Cardiac muscle cell (in vitro differentiated cells and primary cell): ENCODE data around the gene LEMD2. TPM values are rescaled to one million over a fixed set of nuclear protein-coding genes. Genes with fewer than 3 reads are reported as not detected.

Experiments used
- DNase-seq, 2 donors: peaks; one replicate each; pipeline versions ENCODE4 v3.0.0 to v3.0.0-alpha.2; 2010 to 2017; ENCODE audit warnings: low read depth in 1 of 2, low spot score in 1 of 2
- H3K27ac ChIP-seq: fragments of 200-600 bp; sonication (generic); 2 replicates; pipeline ENCODE4 v1.5.1; 2016
- H3K27me3 ChIP-seq: fragments of 200-600 bp; sonication (generic); 2 replicates; pipeline ENCODE4 v1.6.0; 2016; ENCODE audit warnings: control low read depth
- H3K36me3 ChIP-seq: fragments of 200-600 bp; sonication (generic); 2 replicates; pipeline ENCODE4 v1.5.1; 2016; ENCODE audit warnings: control low read depth
- H3K4me1 ChIP-seq: fragments of 200-600 bp; sonication (generic); 2 replicates; pipeline ENCODE4 v1.8.1; 2017; ENCODE audit warnings: low read depth, mild to moderate bottlenecking, mixed run types
- H3K4me3 ChIP-seq: fragments of 200-600 bp; sonication (generic); 2 replicates; pipeline ENCODE4 v1.5.1; 2016; ENCODE audit warnings: mild to moderate bottlenecking
- H3K9me3 ChIP-seq: fragments of 200-600 bp; sonication (generic); 2 replicates; pipeline ENCODE4 v1.5.1; 2017; ENCODE audit warnings: low read depth, mild to moderate bottlenecking, control low read depth
- CTCF ChIP-seq: IDR thresholded peaks from 2 replicates; pipeline ENCODE4 v1.5.1; 2012; ENCODE audit warnings: low read depth, mild to moderate bottlenecking, low read length
- polyA plus RNA-seq: library from polyadenylated mRNA; unstranded; fragments of >200 nt; fragmentation: Nextera tagmentation; extraction: Ambion mirVana; gene quantifications from 2 replicates; pipeline ENCODE4 v1.2.1, GENCODE V29; 2016
- total RNA-seq: library from RNA; depleted of rRNA; stranded (reverse); fragments of >200 nt; gene quantifications from 2 replicates; pipeline ENCODE4 v1.2.3, GENCODE V29; 2016

LEMD2 gene
- total and polyA plus RNA-seq, 2 experiments from 2014 or later, result 65.4 to 78.2 TPM

- peaks cover 18% of the 10 kb centered on the region for H3K4me1 ChIP-seq
- no peak for TF ChIP-seq CTCF
- DNase-seq, result no peak
- no peaks in the 10 kb centered on the region for H3K9me3 ChIP-seq
- H3K36me3 ChIP-seq, result no peaks in the 10 kb centered on the region
- no peak overlapping the region for H3K4me3 ChIP-seq
- no peaks in the 10 kb centered on the region for H3K27me3 ChIP-seq
- no peak overlapping the region for H3K27ac ChIP-seq
These were observed 64.6 kb downstream of the LEMD2 start for GRCh38 chr6:33724102-33725023.

- peaks cover 18% of the 10 kb centered on the region for H3K4me1 ChIP-seq
- no peak for TF ChIP-seq CTCF
- no peak overlapping the region for H3K4me3 ChIP-seq
- no peaks in the 10 kb centered on the region for H3K9me3 ChIP-seq
- no peaks in the 10 kb centered on the region for H3K27me3 ChIP-seq
- H3K27ac ChIP-seq, result no peak overlapping the region
- DNase-seq, result peak in 1 of 2 donors; percentile 36
- H3K36me3 ChIP-seq, result no peaks in the 10 kb centered on the region
These were observed 65.4 kb downstream of the LEMD2 start for GRCh38 chr6:33723371-33724085.

GRCh38 chr6:33722103-33722623, 66.8 kb downstream of the LEMD2 start:
- no peak for TF ChIP-seq CTCF
- Histone ChIP-seq H3K27ac (no peak overlapping the region), H3K4me3 (no peak overlapping the region), H3K36me3 (no peaks in the 10 kb centered on the region), H3K27me3 (no peaks in the 10 kb centered on the region), H3K9me3 (no peaks in the 10 kb centered on the region), H3K4me1 (peaks cover 18% of the 10 kb centered on the region)
- no peak for DNase-seq

- H3K27ac ChIP-seq, result no peak overlapping the region
- no peak for TF ChIP-seq CTCF
- H3K4me1 ChIP-seq, result peaks cover 18% of the 10 kb centered on the region
- H3K27me3 ChIP-seq, result no peaks in the 10 kb centered on the region
- H3K4me3 ChIP-seq, result no peak overlapping the region
- no peaks in the 10 kb centered on the region for H3K36me3 ChIP-seq
- H3K9me3 ChIP-seq, result no peaks in the 10 kb centered on the region
- DNase-seq, result no peak
These were observed 67.4 kb downstream of the LEMD2 start for GRCh38 chr6:33721508-33721907.

Other genes starting within 250 kb of the LEMD2 start
- gene BAK1, start 208.9 kb downstream of the LEMD2 start, total RNA-seq, result 39.0 and 60.8 TPM in 2 replicates
- 56.1 and 85.3 TPM in 2 replicates for gene BAK1, start 208.9 kb downstream of the LEMD2 start, polyA plus RNA-seq
- 0.35 and 1.1 TPM in 2 replicates for gene ITPR3, start 167.8 kb downstream of the LEMD2 start, total RNA-seq
- gene ITPR3, start 167.8 kb downstream of the LEMD2 start, polyA plus RNA-seq, result 0.13 and 0.92 TPM in 2 replicates
- 35.7 and 40.1 TPM in 2 replicates for gene UQCC2, start 77.4 kb downstream of the LEMD2 start, total RNA-seq
- 216 and 232 TPM in 2 replicates for gene UQCC2, start 77.4 kb downstream of the LEMD2 start, polyA plus RNA-seq
- 3.9 and 5.0 TPM in 2 replicates for gene IP6K3, start 42.2 kb downstream of the LEMD2 start, total RNA-seq
- gene IP6K3, start 42.2 kb downstream of the LEMD2 start, polyA plus RNA-seq, result 2.9 TPM in 2 replicates
- gene MLN, start 14.9 kb upstream of the LEMD2 start, total RNA-seq, result not detected in 2 replicates
- 0.55 TPM in 1 of 2 replicates, not detected in the other for gene MLN, start 14.9 kb upstream of the LEMD2 start, polyA plus RNA-seq